T follicular helper cell (primary cell): ENCODE results near the gene ATP8B3.

ENCODE experiments used
- DNase-seq: peaks from one replicate; pipeline ENCODE4 v3.0.0-alpha.2; 2020; ENCODE audit warnings: low read depth

The ATP8B3 gene

GRCh38 chr19:1796395-1797142, 15.5 kb downstream of the ATP8B3 start:
- no peak for DNase-seq

DNA sequence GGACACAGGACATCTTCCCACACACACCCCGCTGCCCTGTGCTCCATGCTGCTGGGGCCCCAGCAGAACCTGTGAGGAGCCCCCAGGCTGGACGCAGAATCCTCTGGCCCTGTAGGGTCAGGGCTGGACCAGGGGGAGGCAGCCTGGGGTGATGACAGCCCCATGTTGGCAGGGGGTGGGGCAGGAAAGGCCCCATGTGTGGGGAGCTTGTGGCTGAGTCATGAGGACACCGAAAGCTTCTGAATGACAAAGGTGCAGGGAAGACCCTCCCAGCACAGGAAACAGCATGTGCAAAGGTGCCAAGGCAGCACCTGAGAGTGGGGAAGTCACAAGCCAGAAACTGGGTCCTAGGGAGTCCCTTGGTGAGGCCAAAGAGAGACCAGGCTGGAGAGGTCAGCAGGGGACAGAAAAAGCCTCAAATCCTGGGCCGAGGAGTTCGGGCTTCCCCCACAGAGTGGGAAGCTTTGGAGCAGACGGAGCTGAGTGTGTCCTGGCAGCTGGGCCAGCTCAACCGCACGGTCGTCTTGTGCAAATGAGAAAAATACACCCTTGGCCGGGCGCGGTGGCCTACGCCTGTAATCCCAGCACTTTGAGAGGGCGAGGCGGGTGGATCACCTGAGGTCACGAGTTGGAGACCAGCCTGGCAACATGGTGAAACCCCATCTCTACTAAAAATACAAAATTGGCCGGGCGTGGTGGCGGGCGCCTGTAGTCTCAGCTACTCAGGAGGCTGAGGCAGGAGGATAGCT, 17.5 kb downstream of the ATP8B3 start:
- no peak for DNase-seq

GRCh38 chr19:1791879-1792278, 20.2 kb downstream of the ATP8B3 start:
- DNase-seq, result no peak

GRCh38 chr19:1790054-1790792, 21.9 kb downstream of the ATP8B3 start:
- DNase-seq, result no peak

DNA sequence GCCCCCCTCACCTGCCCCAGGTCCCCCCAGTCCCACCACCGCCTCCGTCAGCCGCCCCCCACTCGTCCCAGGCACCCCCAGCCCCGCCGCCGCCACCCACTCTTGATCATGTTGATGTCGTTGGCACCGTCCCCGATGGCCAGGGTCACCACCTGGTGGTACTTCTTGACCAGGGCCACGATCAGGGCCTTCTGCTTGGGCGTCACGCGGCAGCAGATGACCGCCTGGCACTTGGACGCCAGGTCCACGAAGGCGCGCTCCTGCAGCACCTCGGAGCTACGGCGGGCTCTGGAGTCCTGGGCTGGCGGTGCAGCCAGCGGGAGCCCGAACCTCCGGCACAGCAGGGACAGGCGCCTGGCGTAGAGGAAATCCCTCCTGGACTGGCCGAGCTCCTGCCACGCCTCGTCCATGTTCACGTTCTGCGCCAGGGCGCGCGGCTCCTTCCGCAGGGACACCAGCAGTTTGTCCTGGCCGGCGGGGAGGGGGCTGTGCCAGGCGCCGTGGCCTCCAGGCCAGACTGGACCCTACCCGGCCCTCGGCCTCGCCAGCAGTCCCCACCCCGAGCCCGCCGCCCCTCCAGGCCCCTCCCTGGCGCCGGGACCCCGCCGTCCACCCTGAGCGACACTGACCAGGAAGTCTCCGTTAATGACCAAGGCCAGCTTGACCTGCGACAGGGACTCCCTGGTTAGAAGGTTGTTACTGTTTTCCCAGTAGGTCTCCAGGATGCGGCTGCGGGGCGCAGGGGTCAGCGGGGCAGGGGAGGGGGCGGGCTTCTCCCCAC, 22.6 kb downstream of the ATP8B3 start:
- no peak for DNase-seq

- no peak for DNase-seq
These were observed 25.0 kb downstream of the ATP8B3 start for GRCh38 chr19:1787116-1787515.

DNA sequence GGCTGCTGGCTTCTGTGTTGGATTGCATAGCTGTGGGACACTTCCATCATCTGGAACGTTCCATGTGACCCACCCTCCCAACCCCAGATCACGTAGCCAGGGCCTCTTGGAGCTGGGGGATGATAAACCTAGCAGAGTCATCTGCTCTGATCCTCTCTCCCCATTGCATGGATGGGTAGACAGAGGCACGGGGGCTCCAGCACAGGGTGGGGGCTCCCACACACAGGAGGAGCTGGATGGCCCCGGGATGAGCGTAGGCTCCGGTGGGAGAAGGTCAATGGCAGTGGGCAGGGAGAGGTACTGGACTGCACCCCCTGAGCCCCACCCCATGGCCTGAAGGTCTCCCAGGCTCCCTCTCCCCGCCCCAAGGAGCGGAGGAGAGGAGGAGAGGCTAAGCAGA, 25.4 kb downstream of the ATP8B3 start:
- no peak for DNase-seq

- DNase-seq, result no peak
These were observed 26.8 kb downstream of the ATP8B3 start for GRCh38 chr19:1785310-1785709.

GRCh38 chr19:1783874-1784273, 28.2 kb downstream of the ATP8B3 start:
- DNase-seq, result no peak

DNA sequence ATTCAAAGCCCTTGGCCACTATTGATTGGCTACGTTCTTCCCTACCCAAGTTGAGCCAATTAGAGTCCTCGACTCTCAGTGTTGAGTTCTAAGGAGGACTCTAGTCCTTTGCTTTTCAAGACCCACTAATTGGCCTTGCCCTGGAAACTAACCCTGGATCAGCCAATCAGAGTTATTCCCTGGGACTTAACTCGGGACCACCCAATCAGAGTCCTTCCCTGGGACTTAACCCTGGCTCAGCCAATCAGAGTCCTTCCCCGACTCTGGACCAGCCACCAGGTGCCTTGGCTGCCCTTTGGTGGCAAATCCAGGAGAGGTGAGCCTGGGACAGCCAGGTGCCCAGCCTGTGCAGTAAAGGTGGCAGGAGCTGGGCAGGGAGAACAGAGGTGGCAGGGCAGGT, 28.7 kb downstream of the ATP8B3 start:
- DNase-seq, result no peak

- no peak for DNase-seq
These were observed 29.6 kb downstream of the ATP8B3 start for GRCh38 chr19:1782521-1782920.

DNA sequence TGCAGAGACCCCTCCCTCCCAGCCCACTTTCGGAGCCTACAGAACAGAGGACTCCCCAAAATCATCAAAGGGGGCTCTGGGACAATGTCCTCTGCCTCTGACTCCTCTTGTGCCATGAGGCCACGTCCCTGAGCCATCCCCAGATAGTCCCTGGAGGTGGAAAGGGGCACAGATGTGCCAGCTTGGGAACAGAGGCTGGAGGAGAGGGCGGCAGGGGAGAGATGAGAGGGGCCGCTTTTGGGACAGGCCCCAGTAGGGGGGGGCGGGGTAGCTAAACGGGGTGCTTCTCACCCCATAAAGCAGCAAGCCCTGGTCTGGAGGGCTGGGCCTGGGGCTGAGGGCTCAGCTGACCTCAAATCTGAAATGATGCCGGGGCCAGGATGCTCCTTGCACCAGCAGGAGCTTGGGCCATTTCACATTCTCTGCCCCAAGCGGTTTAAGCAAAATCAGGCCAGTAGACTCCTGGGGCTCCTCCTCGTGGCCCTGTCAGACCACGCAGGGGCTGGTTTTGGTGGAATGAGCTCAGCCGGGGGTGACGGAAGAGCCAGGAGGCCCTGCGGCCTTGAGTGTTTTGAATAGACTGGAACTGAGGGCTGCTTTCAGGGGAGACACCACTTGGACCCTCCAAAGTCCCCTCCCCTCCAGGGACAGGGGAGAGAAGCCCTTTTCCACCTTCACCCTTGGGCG, 31.7 kb downstream of the ATP8B3 start:
- no peak for DNase-seq

DNA sequence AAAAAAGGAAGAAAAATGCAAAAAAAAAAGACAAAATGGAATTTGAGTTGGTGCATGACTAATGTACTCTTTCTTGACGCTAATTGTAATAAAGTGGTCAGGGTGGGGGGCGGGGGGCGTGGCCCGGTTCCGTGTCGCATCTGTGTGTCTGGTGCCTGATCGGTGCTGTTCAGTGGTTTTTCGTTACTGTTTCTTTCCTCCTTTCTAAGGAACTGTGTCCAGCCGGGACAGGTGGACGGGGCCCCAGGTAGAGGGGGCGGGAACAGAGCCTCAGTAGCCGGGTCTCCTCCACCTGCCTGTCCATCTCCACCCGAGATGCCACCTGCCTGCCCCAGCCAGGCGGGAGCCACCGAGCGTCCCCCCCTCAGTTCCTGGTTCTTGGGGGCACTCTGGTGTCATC, 32.5 kb downstream of the ATP8B3 start:
- DNase-seq, result no peak

DNA sequence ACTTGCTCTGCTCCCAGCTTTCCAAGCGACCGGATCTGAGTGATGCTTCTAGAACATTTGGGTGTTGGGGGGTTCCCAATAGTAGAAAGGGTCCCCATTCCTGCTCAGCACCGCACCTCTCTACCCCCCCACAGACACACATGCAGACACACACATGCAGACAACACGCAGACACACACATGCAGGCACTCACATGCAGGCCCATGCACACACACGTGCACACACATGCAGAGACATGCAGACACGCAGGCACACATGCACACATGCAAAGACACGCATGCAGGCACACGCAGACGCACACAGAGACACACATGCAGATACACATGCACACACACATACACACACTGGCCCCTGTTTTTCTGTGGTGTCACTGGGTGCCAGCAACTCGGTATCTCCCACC, 34.9 kb downstream of the ATP8B3 start:
- DNase-seq, result no peak

GRCh38 chr19:1776606-1777147, 35.4 kb downstream of the ATP8B3 start:
- no peak for DNase-seq

GRCh38 chr19:1775951-1776605, 36.0 kb downstream of the ATP8B3 start:
- DNase-seq, result no peak

DNA sequence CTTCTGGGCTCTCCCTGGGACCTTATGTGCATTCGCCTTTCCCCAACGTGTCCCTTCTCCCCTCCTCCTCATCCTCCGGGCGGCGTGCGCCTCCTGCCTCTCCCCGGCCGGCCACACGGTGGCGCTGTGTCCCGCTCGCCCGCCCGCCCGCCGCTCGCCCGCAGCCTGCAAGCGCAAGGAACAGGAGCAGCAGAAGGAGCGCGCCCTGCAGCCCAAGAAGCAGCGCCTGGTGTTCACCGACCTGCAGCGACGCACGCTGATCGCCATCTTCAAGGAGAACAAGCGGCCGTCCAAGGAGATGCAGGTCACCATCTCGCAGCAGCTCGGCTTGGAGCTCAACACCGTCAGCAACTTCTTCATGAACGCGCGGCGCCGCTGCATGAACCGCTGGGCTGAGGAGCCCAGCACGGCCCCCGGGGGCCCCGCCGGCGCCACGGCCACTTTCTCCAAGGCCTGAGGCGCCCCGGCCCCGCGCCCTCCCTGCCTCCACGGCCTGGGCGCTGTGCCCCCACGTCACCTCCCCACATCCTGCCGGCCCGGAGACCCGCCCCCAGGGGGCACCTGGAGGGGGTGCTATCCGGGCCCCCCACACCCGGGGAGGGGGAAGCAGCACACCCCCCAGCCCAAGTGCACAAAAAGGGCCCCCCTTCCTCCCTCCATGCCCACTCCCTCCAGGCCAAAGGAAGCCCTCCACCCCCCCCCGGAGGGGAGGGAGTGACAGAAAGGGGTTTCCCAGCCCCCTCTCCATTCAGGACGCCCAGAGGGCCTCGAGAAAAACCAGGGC, 36.9 kb downstream of the ATP8B3 start:
- DNase-seq, result no peak

- no peak for DNase-seq
These were observed 38.9 kb downstream of the ATP8B3 start for GRCh38 chr19:1773184-1773583.

DNA sequence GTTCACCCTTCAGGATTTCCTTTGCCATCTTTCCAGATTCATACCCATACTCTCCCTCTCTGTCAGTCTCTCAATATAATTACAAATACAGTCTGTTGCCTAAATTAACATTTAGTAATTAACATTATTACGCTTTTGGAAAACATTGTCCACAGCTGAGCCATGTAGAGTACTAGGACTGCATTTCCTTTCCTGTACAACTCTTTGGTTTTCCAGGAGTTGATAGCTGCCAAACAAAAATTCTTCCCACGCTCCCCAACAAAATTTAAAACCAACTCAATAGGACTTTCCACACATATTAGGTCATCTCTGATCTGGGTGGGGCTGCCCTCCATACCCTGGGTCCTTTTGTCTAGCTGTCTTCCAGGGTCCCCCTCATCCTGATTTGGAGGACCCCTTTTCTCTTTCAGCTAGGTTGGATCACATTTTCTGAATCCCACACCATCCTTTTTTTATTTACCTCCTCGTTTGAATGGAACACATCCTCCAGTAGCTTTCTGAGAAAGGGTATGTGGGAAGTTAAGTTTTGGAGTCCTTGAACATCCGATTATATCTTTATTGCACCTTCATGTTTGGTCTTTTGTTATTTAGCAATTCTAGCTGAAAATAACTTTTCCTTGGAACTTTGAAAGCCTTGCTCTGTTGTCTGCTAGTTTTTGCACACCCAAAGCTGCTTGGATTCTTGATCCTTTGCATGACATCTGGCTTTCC, 41.1 kb downstream of the ATP8B3 start:
- DNase-seq, result no peak
